Spleen (tissue), 7 donors: ENCODE measurements around the gene TCF3.

Source experiments
- CTCF ChIP-seq, 11 experiments: fragments of 200-600 bp in 7 of 11; fragments of 450-650 bp in 4 of 11; sonication (generic) in 4 of 11; IDR thresholded peaks in 8 of 11; conservative IDR thresholded peaks in 3 of 11; 1 replicate in 7 of 11; 2 replicates in 4 of 11; pipeline versions ENCODE4 v1.4.0 to v1.8.0; 2016 to 2021; ENCODE audit warnings: antibody characterized with exemption in 11 of 11, inconsistent platforms in 4 of 11, mild to moderate bottlenecking in 1 of 11
- POLR2A ChIP-seq, 3 donors: fragments of 450-650 bp; IDR thresholded peaks; one replicate each; pipeline ENCODE4 v1.5.1; 2017; ENCODE audit warnings: antibody characterized with exemption in 3 of 3, mild to moderate bottlenecking in 1 of 3
- donor health status: DM: no; HTN: no; CAD: no; lungs with moderate emphysema.
- donor health status: DM: no; HTN: no; CAD: no.
- donor health status: DM: no; HTN: no; CAD: no.

DNA sequence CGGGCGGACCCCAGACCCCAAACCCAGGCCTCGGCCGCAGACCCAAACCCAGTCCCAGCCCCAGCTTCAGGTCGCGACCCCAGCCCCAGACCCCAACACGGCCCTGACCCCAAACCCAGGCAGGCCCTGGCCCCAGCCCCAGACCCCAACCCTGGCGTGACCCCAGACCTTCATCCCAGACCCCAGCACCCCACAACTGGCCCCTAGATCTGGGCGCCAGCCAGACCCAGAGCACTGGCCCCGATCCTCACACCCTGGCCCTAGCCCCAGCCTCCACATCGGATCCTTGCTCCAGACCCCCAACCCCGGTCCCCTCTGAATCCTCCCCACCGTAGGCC is 67.2 kb downstream of the TCF3 start:
- TF ChIP-seq POLR2A (IDR thresholded peaks at IDR 0.05) (no peak), CTCF (IDR thresholded peaks at IDR 0.05 in 8 of 11, conservative IDR thresholded peaks at IDR 0.05 in 3 of 11) (no peak)
